Heart left ventricle (tissue), 13 donors: ENCODE measurements around the gene USHBP1.

Experiments
- CTCF ChIP-seq, 12 donors: fragments of 200-600 bp; sonication (generic) in 4 of 12; IDR thresholded peaks; one replicate each; pipeline versions ENCODE4 v1.5.0 to v1.8.0; 2018 to 2022; ENCODE audit warnings: antibody characterized with exemption in 12 of 12, mild to moderate bottlenecking in 5 of 12
- POLR2A ChIP-seq, 2 donors: fragments of 450-650 bp; IDR thresholded peaks; one replicate each; pipeline ENCODE4 v1.6.1; 2017; ENCODE audit warnings: antibody characterized with exemption in 2 of 2, mild to moderate bottlenecking in 2 of 2, moderate library complexity in 2 of 2
- donor health status: ischemic (EF 13 %, LVEDD 7.1; RV severe dilation, severe dysfunction).
- donor health status: DM: no; HTN: yes; CAD: no.
- donor health status: DM: no; HTN: no; CAD: no.
- donor health status: ischemic (EF 25% LVEDD 6.9; RV normal size, moderate dysfunction).
- donor health status: ischemic (EF 25% LVEDD 5.7; RV mildly dilated, moderate dysfunction).
- donor health status: ischemic (EF 35%, LVEDD 5.7; RV mildly dilated, moderate dysfunction).
- donor health status: nonischemic (EF 11% LVEDD 7.7; RV severe dilation, severe dysfunction).
- donor health status: DM: yes; HTN: yes; CAD: no.
- donor health status: PGD.
- donor health status: ischemic (EF 29% LVEDD 5.4; RV normal size, mild dysfunction).
- donor health status: nonischemic (EF 23%, LVEDD 6.1; RV moderate dilation, normal function).

GRCh38 chr19:17214508-17215126 lies 49.9 kb downstream of the USHBP1 start:
- TF ChIP-seq POLR2A (IDR thresholded peaks at IDR 0.05) = no peak
- no peak for TF ChIP-seq CTCF (IDR thresholded peaks at IDR 0.05)
